HG03045 (cell line): ENCODE results near the gene NRCAM.
"Not testable (repeated sequence)": the region's sequence is repeated elsewhere in the genome, so short reads cannot be mapped to it uniquely, and the experiment has no call there.

Experiments
- ATAC-seq: cut with Tn5 transposase; IDR thresholded peaks from one replicate; pipeline ENCODE4 v1.9.1; 2021; ENCODE audit warnings: mild to moderate bottlenecking, moderate library complexity; ENCODE audit not compliant: unreplicated experiment

Gene NRCAM

GRCh38 chr7:108285778-108286177, 170.5 kb downstream of the NRCAM start:
- no peak for ATAC-seq

GRCh38 chr7:108285003-108285368, 171.2 kb downstream of the NRCAM start:
- no peak for ATAC-seq

- ATAC-seq: peak; percentile 46
These were observed 171.8 kb downstream of the NRCAM start for GRCh38 chr7:108284349-108285002.

GRCh38 chr7:108283252-108283651, 173.0 kb downstream of the NRCAM start:
- no peak for ATAC-seq

- ATAC-seq: no peak
These were observed 173.7 kb downstream of the NRCAM start for GRCh38 chr7:108282427-108282996.

GRCh38 chr7:108280136-108280535, 176.1 kb downstream of the NRCAM start:
- no peak for ATAC-seq

- no peak for ATAC-seq
These were observed 177.5 kb downstream of the NRCAM start for GRCh38 chr7:108278776-108279175.

GRCh38 chr7:108278281-108278680, 178.0 kb downstream of the NRCAM start:
- ATAC-seq: no peak

GRCh38 chr7:108274447-108274846, 181.8 kb downstream of the NRCAM start:
- ATAC-seq: not testable (repeated sequence)

GRCh38 chr7:108272891-108273290, 183.3 kb downstream of the NRCAM start:
- not testable (repeated sequence) for ATAC-seq

GRCh38 chr7:108270385-108271015, 185.7 kb downstream of the NRCAM start:
- ATAC-seq: no peak

- no peak for ATAC-seq
These were observed 187.9 kb downstream of the NRCAM start for GRCh38 chr7:108268200-108268820.

GRCh38 chr7:108267615-108268014, 188.6 kb downstream of the NRCAM start:
- ATAC-seq: no peak

GRCh38 chr7:108266491-108266890, 189.7 kb downstream of the NRCAM start:
- ATAC-seq: no peak

GRCh38 chr7:108266035-108266434, 190.2 kb downstream of the NRCAM start:
- ATAC-seq: no peak

- no peak for ATAC-seq
These were observed 191.2 kb downstream of the NRCAM start for GRCh38 chr7:108265007-108265406.

- no peak for ATAC-seq
These were observed 192.8 kb downstream of the NRCAM start for GRCh38 chr7:108263425-108263824.

- no peak for ATAC-seq
These were observed 194.5 kb downstream of the NRCAM start for GRCh38 chr7:108261560-108262255.

- ATAC-seq: not testable (repeated sequence)
These were observed 196.8 kb downstream of the NRCAM start for GRCh38 chr7:108259447-108259846.

GRCh38 chr7:108257954-108258353, 198.3 kb downstream of the NRCAM start:
- no peak for ATAC-seq

GRCh38 chr7:108254259-108254658, 202.0 kb downstream of the NRCAM start:
- no peak for ATAC-seq
